ENCODE data around the gene RFFL.
"Not testable (repeated sequence)": the region's sequence is repeated elsewhere in the genome, so short reads cannot be mapped to it uniquely, and the experiment has no call there.

The RFFL gene

DNA sequence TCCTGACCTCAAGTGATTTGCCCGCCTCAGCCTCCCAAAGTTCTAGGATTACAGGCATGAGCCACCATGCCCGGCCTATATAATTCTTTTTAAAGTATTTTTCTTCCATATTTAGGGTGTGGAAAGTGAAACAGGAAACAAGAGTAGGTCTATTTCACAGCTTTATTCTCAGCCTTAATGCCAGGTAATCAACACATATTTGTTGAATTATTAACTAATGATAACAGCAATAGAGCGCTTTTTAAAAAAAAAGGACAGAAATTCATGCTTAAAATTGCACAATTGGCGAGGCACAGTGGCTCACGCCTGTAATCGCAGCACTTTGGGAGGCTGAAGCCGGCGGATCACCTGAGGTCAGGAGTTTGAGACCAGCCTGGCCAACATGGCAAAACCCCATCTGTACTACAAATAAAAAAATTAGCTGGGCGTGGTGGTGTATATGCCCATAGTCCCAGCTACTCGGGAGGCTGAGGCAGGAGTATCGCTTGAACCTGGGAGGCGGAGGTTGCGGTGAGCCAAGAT, 18.0 kb downstream of the RFFL start:
- peaks cover 84% of the 10 kb centered on the region for H3K4me1 Mint-ChIP-seq
- peak overlapping the region; percentile 96 for H3K27ac Mint-ChIP-seq
- not testable (repeated sequence) for H3K36me3 Mint-ChIP-seq, H3K9me3 Mint-ChIP-seq, H3K27me3 Mint-ChIP-seq
- peak overlapping the region; percentile 77 for H3K4me3 Mint-ChIP-seq

GRCh38 chr17:35044181-35044580, 19.3 kb downstream of the RFFL start:
- no peaks in the 10 kb centered on the region for H3K27me3 Mint-ChIP-seq
- H3K27ac Mint-ChIP-seq, result peak overlapping the region; percentile 95
- H3K4me1 Mint-ChIP-seq, result peaks cover 80% of the 10 kb centered on the region
- H3K36me3 Mint-ChIP-seq, result peaks cover 5% of the 10 kb centered on the region
- H3K9me3 Mint-ChIP-seq, result no peaks in the 10 kb centered on the region
- H3K4me3 Mint-ChIP-seq, result no peak overlapping the region

GRCh38 chr17:35041390-35041789, 22.1 kb downstream of the RFFL start:
- no peaks in the 10 kb centered on the region for H3K9me3 Mint-ChIP-seq

DNA sequence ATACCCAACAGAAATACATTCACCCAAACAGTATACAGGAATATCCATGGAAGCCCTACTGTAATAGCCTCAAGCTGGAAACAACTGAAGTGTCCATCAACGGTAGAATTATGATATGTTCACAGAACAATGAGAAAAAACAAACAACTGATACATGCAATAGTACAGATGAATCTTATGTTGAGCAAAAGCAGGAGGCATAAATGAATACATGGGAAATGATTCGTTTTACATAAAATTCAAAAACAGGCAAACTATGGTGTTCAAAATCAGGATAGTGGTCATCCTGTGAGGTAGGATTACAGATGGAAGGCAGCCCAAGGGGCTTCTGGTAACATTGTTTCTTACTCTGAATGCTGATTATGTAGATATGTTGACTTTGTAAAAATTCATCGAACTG, 25.1 kb downstream of the RFFL start:
- H3K27me3 Mint-ChIP-seq, result no peaks in the 10 kb centered on the region
- peaks cover 51% of the 10 kb centered on the region for H3K4me1 Mint-ChIP-seq
- no peak overlapping the region for H3K27ac Mint-ChIP-seq
- H3K9me3 Mint-ChIP-seq, result no peaks in the 10 kb centered on the region
- H3K4me3 Mint-ChIP-seq, result no peak overlapping the region
- peaks cover 5% of the 10 kb centered on the region for H3K36me3 Mint-ChIP-seq

More at GRCh38 chr17:35041390-35041789, 22.1 kb downstream of the RFFL start:
- Mint-ChIP-seq H3K4me1 (peaks cover 73% of the 10 kb centered on the region), H3K4me3 (no peak overlapping the region), H3K36me3 (peaks cover 5% of the 10 kb centered on the region), H3K27me3 (no peaks in the 10 kb centered on the region), H3K27ac (peak overlapping the region; percentile 65)

DNA sequence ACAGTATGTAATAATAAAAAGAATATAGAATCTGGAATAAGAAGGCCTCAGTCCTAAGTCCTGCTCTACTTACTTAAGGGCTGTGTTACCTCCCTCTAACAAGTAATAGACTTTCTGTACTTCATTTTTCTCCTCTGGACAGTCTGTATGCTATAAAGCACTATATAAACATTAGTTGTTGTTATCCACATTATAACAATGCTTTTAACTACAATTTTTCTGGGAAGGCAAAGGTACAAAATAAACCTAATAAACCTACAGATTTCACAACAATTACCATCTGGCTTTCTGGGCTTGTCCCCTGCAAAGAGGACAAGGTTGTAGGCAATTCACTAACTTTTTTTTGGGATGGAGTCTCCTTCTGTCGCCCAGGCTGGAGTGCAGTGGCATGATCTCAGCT, 32.7 kb downstream of the RFFL start:
- H3K4me1 Mint-ChIP-seq, result peaks cover 33% of the 10 kb centered on the region
- no peaks in the 10 kb centered on the region for H3K9me3 Mint-ChIP-seq
- H3K36me3 Mint-ChIP-seq, result peaks cover 2% of the 10 kb centered on the region
- no peaks in the 10 kb centered on the region for H3K27me3 Mint-ChIP-seq
- no peak overlapping the region for H3K4me3 Mint-ChIP-seq
- H3K27ac Mint-ChIP-seq, result no peak overlapping the region

- H3K4me3 Mint-ChIP-seq, result no peak overlapping the region
- no peaks in the 10 kb centered on the region for H3K27me3 Mint-ChIP-seq
- peaks cover 41% of the 10 kb centered on the region for H3K4me1 Mint-ChIP-seq
- peak overlapping the region; percentile 60 for H3K27ac Mint-ChIP-seq
- peaks cover 2% of the 10 kb centered on the region for H3K36me3 Mint-ChIP-seq
- H3K9me3 Mint-ChIP-seq, result no peaks in the 10 kb centered on the region
Measured at GRCh38 chr17:35028531-35029262, 34.8 kb downstream of the RFFL start.

GRCh38 chr17:35028097-35028496, 35.4 kb downstream of the RFFL start:
- peaks cover 41% of the 10 kb centered on the region for H3K4me1 Mint-ChIP-seq
- H3K36me3 Mint-ChIP-seq, H3K27ac Mint-ChIP-seq, H3K9me3 Mint-ChIP-seq, H3K4me3 Mint-ChIP-seq, H3K27me3 Mint-ChIP-seq: not testable (repeated sequence)

DNA sequence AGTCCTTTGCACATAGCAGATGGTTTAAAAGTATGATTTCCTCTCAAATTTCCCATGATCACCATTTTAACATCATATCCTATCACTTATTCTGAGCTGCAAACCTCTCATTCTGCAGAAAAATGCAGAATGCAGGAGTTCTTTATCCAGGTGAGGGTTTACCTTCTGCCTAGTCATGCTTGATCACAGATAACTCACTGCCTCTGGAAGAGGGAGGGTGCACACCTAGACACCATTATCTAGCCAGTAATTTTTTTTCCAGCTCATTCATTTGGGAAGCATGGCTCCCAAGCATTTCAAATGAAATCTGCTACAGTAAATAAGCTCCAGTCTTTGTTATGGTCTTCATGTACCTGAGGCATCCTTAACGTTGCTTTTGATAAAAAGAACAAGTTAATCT, 38.0 kb downstream of the RFFL start:
- Mint-ChIP-seq H3K36me3 (peaks cover 2% of the 10 kb centered on the region), H3K4me1 (peaks cover 51% of the 10 kb centered on the region), H3K4me3 (no peak overlapping the region), H3K27me3 (no peaks in the 10 kb centered on the region), H3K27ac (no peak overlapping the region), H3K9me3 (no peaks in the 10 kb centered on the region)

- Mint-ChIP-seq H3K27me3 (no peaks in the 10 kb centered on the region), H3K4me1 (peaks cover 54% of the 10 kb centered on the region), H3K36me3 (peaks cover 5% of the 10 kb centered on the region), H3K9me3 (no peaks in the 10 kb centered on the region), H3K27ac (peak overlapping the region; percentile 97), H3K4me3 (no peak overlapping the region)
Measured at GRCh38 chr17:35023538-35023937, 40.0 kb downstream of the RFFL start.

DNA sequence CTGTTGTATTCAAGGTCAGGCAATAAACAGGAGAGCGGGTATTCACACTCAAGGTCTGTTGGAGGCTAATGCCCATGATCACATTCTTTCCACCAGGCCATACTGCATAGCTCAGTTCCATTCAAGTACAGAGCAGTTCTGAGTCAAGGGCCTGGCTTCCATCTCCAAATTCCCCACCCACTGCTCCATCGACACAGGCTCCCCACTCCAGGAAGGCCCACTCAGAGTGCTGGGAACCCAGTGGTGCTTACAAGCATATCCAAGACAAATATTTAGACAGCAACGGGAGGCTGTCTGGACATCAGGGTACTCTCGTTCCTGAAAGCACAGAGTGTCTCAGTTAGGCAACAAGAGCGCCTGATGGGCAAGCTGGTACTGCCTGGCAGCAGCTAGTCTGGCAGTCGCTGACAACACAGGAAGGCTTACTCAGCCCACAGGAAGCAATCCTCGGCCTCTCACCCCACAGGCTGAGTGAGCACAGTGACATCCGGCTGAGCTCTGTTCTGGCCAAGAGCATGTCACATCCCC, 40.9 kb downstream of the RFFL start:
- H3K4me1 Mint-ChIP-seq, result peaks cover 55% of the 10 kb centered on the region
- H3K4me3 Mint-ChIP-seq, result peak overlapping the region; percentile 72
- H3K9me3 Mint-ChIP-seq, result no peaks in the 10 kb centered on the region
- no peaks in the 10 kb centered on the region for H3K27me3 Mint-ChIP-seq
- H3K27ac Mint-ChIP-seq, result peak overlapping the region; percentile 97
- H3K36me3 Mint-ChIP-seq, result peaks cover 10% of the 10 kb centered on the region

- peak overlapping the region; percentile 72 for H3K4me3 Mint-ChIP-seq
- peaks cover 11% of the 10 kb centered on the region for H3K36me3 Mint-ChIP-seq
- H3K9me3 Mint-ChIP-seq, result no peaks in the 10 kb centered on the region
- peaks cover 55% of the 10 kb centered on the region for H3K4me1 Mint-ChIP-seq
- no peaks in the 10 kb centered on the region for H3K27me3 Mint-ChIP-seq
- peak overlapping the region; percentile 97 for H3K27ac Mint-ChIP-seq
Measured at GRCh38 chr17:35021520-35022380, 41.8 kb downstream of the RFFL start.

- H3K27ac Mint-ChIP-seq, result peak overlapping the region; percentile 71
Measured at GRCh38 chr17:35019386-35020179, 43.9 kb downstream of the RFFL start.

GRCh38 chr17:35018814-35019213, 44.7 kb downstream of the RFFL start:
- Mint-ChIP-seq H3K27ac (no peak overlapping the region), H3K4me1 (peaks cover 48% of the 10 kb centered on the region), H3K27me3 (no peaks in the 10 kb centered on the region), H3K9me3 (no peaks in the 10 kb centered on the region), H3K4me3 (no peak overlapping the region), H3K36me3 (peaks cover 14% of the 10 kb centered on the region)

More at GRCh38 chr17:35019386-35020179, 43.9 kb downstream of the RFFL start:
- H3K4me3 Mint-ChIP-seq, result peak overlapping the region; percentile 1
- no peaks in the 10 kb centered on the region for H3K9me3 Mint-ChIP-seq
- H3K27me3 Mint-ChIP-seq, result no peaks in the 10 kb centered on the region
- H3K36me3 Mint-ChIP-seq, result peaks cover 14% of the 10 kb centered on the region
- H3K4me1 Mint-ChIP-seq, result peaks cover 55% of the 10 kb centered on the region

- Mint-ChIP-seq H3K36me3 (peaks cover 14% of the 10 kb centered on the region), H3K27me3 (no peaks in the 10 kb centered on the region), H3K4me3 (no peak overlapping the region), H3K27ac (peak overlapping the region; percentile 38), H3K4me1 (peaks cover 30% of the 10 kb centered on the region), H3K9me3 (no peaks in the 10 kb centered on the region)
Measured at GRCh38 chr17:35017021-35017420, 46.5 kb downstream of the RFFL start.

DNA sequence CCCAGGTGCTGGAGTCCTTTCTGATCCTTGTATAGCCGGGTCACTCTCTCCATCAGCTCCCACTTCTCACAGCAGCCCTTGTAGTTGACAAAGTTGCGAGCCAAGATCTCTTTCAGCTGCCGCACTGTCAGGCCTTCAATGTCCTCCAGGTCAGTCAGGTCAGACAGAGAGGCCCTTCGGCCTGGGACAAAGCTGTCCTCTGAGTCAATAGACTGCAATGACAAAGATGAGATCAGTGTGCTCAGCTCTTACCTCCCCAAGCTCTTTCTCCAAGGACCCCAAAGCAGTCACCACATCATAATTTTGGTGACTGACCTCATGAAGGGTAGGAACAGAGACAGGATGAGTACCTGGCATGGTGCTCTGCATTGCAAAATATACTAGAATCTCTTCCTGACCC, 47.1 kb downstream of the RFFL start:
- Mint-ChIP-seq H3K9me3 (no peaks in the 10 kb centered on the region), H3K36me3 (peaks cover 14% of the 10 kb centered on the region), H3K4me1 (peaks cover 24% of the 10 kb centered on the region), H3K4me3 (no peak overlapping the region), H3K27me3 (no peaks in the 10 kb centered on the region), H3K27ac (no peak overlapping the region)
